T-helper 1 cell treated with Interleukin-12 subunit alpha and Interleukin-12 subunit beta and Interleukin-4 antibody, amounts not matched to agents 30 ng/mL and 1 ng/mL, for 36 hours (primary cell): ENCODE measurements around the gene SRC. TPM values are rescaled to one million over a fixed set of nuclear protein-coding genes. Genes with fewer than 3 reads are reported as not detected.
"Not testable (repeated sequence)": the region's sequence is repeated elsewhere in the genome, so short reads cannot be mapped to it uniquely, and the experiment has no call there.

Experiments
- intact Hi-C: fragments of 100-400 bp; cut with micrococcal nuclease; formaldehyde crosslinking; loops from one replicate; pipeline ENCODE4 v1.15.1; 2024
- total RNA-seq: library from RNA; stranded (reverse); gene quantifications from 2 replicates; pipeline ENCODE4 v1.2.3, GENCODE V29; 2022

Gene SRC
- total RNA-seq, 1 donor from 2014 or later, result 5.3 TPM

GRCh38 chr20:37361336-37361735, 15.4 kb downstream of the SRC start:
- intact Hi-C loops, result no loop called here

GRCh38 chr20:37362231-37362792, 16.4 kb downstream of the SRC start:
- intact Hi-C loops, result no loop called here

DNA sequence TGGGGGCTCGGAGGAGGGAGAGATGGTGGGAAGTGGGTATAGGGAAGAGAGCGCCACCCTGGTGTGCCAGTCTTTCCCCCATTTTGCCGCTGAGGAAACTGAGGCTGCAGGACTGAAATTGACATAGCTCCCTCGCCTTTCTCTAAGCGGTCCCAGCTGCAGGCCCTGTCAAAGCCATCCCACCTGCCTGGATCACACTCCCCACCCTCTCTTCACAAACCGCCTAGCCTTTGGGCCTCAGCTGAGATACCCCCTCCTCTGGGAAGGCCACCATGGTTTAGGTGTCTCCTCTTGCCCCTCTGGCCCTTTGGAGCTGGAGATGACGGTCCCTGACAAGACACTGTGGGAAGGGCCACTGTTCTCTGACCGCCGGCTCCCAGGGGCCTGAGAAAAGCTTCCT, 16.9 kb downstream of the SRC start:
- intact Hi-C loops, result no loop called here

DNA sequence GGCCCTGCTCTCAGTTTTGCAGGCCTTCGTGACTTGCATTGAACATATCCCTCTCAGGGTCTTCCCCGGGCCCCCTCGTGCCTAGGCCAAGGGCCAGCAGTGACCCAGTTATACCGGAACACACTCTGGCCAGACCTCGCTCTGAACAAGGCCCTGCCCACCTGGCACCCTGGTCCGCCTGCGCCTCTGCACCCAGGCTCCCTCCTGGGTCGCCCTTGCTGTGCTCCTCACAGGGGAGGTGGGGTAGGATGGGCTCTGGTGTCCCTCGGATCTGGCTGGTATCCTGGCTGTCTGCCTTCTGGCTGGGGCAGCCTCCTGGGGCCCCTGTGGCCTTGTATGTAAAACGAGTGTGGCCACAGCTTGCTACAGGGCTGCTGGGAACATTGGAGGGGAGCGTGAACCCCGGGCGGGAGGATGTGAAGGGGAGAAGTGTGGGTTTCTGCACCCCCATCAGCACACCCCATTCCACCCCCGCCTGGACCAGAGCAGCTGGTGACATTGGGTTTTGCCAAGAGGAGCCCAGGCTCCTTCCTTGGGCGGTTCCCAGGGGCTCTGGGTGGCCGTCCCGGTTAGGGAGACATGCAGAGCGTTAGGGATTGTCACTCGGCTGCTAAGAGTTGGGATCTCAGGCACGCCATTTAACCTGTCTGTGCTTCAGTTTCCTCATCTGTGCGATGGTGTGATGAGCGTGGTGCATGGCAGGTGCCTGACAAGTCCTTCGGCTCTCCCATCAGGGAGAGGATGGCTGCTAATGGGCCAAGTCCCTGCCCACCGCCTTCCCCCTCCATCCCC, 17.5 kb downstream of the SRC start:
- intact Hi-C loops, result no loop called here

- intact Hi-C loops, result no loop called here
Observed at GRCh38 chr20:37364013-37364926, 18.3 kb downstream of the SRC start.

GRCh38 chr20:37364927-37365272, 19.0 kb downstream of the SRC start:
- intact Hi-C loops, result no loop called here

- intact Hi-C loops, result no loop called here
Observed at GRCh38 chr20:37365760-37366638, 20.1 kb downstream of the SRC start.

DNA sequence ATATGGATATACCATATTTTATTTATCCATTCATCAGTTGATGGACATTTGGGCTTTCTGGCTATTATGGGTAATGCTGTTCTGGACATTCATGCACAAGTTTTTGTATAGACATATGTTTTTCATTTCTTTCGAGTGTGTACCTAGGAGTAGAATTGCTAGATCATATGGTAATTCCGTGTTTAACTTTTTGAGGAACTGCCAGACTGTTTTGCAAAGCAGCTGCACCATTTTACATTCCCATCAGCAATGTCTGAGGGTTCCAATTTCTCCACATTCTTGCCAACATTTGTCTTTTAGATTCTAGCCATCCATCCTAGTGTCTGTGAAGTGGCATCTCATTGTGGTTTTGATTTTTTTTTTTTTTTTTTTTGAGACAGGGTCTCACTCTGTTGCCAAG, 20.8 kb downstream of the SRC start:
- intact Hi-C loops, result no loop called here

DNA sequence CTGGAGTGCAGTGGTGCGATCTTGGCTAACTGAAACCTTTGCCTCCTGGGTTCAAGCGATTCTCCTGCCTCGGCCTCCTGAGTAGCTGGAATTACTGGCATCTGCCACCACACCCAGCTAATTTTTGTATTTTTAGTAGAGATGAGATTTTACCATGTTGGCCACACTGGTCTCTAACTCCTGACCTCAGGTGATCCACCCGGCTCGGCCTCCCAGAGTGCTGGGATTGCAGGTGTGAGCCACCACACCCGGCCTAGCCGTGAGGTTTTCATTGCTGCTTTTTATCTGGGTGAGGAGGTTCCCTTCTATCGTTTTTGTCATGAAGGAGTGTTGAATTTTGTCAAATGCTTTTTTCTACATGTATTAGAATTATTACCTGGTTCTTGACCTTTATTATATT, 23.9 kb downstream of the SRC start:
- intact Hi-C loops, result no loop called here

DNA sequence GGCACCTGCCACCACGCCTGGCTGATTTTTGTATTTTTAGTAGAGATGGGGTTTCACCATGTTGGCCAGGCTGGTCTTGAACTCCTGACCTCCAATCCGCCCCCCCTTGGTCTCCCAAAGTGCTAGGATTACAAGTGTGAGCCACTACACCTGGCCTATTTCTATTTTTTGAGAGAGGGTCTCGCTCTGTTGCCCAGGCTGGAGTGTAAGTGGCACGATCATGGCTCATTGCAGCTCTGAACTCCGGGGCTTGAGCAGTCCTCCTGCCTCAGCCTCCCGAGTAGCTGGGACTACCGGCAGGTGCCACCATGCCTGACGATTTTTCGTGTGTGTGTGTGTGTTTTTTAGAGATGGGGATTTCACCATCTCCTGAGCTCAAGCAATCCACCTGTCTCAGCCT, 25.9 kb downstream of the SRC start:
- intact Hi-C loops, result not testable (repeated sequence)

GRCh38 chr20:37372441-37372840, 26.5 kb downstream of the SRC start:
- intact Hi-C loops, result no loop called here

- intact Hi-C loops, result no loop called here
Observed at GRCh38 chr20:37373020-37373598, 27.2 kb downstream of the SRC start.

DNA sequence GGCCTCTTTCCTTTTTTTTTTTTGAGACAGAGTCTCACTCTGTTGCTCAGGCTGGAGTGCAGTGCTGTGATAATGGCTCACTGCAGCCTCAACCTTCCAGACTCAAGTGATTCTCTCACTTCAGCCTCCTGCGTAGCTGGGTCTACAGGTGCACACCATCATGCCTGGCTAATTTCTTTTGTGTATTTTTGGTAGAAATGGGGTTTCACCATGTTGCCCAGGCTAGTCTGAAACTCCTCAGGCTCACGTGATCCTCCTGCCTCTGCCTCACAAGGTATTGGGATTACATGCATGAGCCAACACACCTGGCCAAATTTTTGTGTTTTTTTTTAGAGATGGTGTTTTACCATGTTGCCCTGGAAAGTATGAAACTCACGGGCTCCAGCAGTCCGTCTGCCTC, 29.3 kb downstream of the SRC start:
- intact Hi-C loops, result no loop called here

- intact Hi-C loops, result no loop called here
Observed at GRCh38 chr20:37376324-37376723, 30.4 kb downstream of the SRC start.

DNA sequence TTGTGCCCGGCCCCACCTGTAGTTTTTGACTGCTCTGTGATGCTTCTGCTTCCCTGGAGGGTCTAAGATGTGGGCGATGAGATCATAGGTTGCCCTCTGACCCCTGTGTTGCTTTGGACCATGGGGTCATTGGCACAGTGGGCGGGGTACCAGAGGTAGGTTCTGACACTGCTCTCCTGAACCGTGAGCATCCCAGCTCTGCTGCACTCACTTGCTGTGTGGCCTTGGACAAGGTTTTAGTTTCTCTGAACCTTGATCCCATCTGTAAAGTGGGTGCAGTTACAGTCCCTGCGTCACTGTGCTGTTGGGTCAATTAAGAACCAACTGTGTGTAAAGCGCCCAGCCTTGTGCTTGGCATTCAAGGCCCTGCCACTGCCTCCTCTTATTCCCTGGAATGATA, 30.9 kb downstream of the SRC start:
- intact Hi-C loops, result no loop called here

DNA sequence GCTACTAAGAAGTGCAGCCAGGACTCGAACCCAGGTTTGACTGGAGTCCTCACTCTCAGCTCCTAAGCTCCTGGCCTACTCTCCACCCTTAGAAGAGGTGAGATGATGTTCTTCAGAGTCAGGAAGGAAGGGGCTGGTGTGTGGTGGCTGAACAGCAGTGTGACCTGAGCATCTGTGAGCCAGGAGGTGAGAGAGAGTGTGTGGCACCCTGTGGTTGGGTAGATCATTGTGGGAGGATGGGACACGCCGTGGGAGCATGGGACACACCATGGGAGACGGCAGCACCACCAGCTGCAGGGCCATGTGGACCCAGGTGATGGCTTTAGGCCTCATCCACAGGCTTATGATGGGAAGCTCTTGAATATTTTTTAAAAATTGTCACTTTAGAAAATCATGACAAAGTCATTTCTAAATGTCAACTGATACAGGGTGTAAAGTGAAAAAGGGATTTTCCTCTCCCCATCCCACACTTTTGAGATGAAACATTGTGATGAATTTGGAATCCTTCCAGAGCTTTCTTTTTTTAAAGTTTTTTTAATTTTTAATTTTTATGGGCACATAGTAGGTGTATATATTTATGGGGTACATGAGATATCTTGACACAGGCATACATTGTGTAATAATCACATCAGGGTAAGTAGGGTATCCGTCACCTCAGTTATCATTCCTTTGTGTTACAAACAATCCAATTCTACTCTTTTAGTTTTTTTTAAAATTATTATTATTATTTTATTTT, 31.6 kb downstream of the SRC start:
- intact Hi-C loops, result no loop called here

DNA sequence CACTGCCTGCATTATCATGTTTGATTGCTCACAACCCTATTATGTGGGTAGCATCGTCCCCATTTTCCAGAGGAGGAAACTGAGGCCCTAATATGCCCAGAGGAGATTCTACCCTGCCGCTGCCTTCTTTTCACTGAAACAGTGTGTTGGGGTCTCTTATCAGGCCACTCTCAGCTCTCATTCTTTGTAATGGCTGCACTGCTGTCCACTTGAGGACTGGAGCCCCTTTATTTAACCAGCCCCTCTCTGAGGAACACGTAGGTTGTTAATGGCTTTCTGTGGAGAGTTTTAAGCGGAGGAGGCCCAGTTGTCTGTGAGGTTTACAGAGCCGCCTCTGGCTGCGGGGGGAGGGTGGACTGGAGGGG, 32.5 kb downstream of the SRC start:
- intact Hi-C loops, result no loop called here

GRCh38 chr20:37378785-37379598, 33.1 kb downstream of the SRC start:
- intact Hi-C loops, result no loop called here
